Daoy (cell line): ENCODE results near the gene TAF8. TPM values are rescaled to one million over a fixed set of nuclear protein-coding genes. Genes with fewer than 3 reads are reported as not detected.

ENCODE experiments used
- DNase-seq: peaks from one replicate; pipeline ENCODE4 v3.0.0-alpha.2; 2015; ENCODE audit warnings: low read depth
- total RNA-seq: library from RNA; depleted of rRNA; stranded (reverse); fragments of >200 nt; shearing (Covaris generic); gene quantifications from 2 replicates; pipeline ENCODE4 v1.2.3, GENCODE V29; 2014

The TAF8 gene
- total RNA-seq, 1 experiment from 2014 or later, result 20.6 TPM

GRCh38 chr6:42059743-42060142 lies 9.4 kb downstream of the TAF8 start:
- DNase-seq, result no peak

DNA sequence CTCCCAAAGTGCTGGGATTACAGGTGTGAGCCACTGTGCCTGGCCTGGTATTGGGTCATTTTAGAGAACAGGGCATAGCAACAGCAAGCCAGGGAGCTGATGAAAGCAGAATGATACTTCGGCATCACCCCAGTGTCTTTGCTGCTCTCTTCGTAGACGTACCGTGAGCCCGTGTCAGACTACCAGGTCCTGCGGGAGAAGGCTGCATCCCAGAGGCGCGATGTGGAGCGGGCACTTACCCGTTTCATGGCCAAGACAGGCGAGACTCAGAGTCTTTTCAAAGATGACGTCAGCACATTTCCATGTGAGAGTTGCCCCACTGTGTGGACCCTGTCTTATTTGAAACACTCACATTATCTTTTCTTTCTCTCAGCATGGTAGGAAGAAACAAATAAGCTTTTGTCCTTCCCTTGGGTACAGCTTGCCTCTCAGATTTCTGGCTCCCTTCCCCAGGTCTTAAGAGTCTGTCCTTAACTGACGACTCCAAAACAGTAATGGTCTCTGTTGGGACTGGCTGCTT lies 15.9 kb downstream of the TAF8 start:
- no peak for DNase-seq

DNA sequence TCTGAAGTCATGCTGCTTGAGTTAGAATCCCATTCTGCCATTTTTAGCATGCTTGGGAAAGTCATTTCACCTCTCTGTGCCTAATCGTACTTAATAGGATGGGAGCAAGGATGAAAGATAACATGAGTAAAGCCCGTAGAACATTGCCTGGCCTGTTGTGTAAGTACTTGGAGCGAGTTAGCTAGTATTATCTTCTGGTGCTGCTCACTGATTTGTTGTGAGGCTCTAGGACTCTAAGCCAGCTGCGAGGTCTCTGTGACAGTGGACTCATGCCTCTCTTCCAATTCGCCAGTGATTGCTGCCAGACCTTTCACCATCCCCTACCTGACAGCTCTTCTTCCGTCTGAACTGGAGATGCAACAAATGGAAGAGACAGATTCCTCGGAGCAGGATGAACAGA lies 17.8 kb downstream of the TAF8 start:
- DNase-seq, result no peak

DNA sequence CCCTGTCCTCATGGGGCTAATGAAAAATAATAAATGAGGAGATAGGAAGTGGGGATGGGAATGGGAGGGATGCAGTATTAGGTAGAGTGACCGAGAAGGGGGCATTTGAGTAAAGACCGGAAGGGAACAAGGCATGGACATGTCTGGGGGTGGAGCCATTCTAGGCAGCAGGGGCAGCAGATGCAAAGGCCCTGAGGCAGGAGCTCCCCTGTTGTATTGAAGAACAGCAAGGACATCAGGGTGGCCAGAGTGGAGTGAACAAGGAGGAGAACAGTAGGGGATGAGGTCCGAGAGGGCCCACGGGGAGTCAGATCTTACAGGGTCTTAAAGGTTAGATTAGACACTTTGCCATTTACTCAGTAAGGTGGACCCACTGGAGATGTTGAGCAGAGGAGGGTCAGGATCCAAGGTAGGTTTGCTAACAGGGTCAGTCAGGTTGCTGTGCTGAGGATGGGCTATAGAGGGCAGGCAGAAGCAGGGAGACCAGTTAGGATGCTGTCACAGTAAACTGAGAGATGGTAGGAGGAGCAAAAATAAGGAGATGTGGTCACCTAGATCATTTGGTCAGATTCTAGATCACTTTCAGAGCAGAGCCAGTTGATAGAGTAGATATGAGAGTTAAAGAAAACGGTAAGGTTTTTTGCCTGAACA lies 18.7 kb downstream of the TAF8 start:
- DNase-seq, result no peak

- DNase-seq, result no peak
Measured at GRCh38 chr6:42071881-42072583, 21.7 kb downstream of the TAF8 start.

DNA sequence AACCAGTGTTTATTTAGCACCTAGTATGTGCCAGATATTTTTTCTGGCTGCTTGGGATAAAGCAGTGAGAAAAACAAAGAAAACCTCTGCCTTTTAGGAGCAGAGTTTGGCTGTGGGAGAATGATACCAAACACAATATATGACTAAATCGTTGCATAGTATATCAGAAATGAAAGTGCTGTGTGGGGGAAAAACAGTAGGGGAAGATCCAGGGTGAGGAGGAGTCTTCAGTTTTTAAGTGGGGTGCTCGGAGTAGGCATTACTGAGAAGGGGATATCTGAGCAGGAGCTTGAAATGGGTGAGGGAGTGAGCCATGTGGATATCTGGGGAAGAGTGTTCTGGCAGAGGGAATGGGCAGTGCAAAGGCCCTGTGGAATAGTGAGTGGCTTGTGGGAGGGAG lies 23.0 kb downstream of the TAF8 start:
- no peak for DNase-seq

GRCh38 chr6:42075159-42075838 lies 25.0 kb downstream of the TAF8 start:
- DNase-seq, result peak; percentile 72

DNA sequence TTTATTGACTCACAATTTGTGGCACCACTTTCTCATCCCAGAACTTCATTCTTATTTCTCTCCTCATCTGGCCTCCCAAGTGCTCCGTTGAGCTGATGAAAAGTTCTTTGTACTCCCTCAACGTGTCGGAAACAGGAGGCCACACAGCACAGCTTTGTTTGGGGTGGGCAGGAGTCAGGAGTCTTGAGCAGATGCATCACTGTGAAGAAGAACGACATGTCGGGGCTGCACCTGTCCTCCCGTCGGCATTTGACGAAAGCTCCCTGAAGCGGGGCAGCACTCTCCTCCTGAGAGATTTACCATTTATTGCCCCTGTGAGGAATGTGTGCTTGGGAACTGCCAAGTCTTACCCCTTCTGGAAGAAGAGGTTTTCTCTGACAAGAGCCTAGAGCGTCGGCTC lies 28.1 kb downstream of the TAF8 start:
- no peak for DNase-seq

DNA sequence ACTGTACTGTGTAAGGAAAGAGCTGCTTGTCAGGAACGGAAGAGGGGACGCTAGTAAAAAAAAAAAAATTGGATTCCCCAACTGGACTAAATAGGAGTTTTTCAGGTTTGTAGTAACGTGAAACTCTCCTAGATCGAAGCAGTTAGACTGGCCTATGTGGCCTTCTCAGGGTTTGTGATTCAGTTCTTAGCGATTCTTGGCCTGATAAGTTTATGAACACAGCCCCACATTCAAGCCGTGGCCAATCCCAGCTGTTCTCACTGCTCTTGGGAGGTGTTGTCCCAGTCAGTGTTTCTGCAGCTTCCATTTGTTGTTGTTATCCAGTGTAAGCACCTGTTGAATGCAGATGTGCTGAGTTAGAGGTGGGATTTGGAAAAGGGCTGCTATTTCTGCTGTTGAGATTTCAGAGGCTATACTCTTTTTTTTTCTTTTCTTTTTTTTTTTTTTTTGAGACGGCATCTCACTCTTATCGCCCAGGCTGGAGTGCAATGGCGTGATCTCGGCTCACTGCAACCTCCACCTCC lies 29.7 kb downstream of the TAF8 start:
- DNase-seq, result no peak

DNA sequence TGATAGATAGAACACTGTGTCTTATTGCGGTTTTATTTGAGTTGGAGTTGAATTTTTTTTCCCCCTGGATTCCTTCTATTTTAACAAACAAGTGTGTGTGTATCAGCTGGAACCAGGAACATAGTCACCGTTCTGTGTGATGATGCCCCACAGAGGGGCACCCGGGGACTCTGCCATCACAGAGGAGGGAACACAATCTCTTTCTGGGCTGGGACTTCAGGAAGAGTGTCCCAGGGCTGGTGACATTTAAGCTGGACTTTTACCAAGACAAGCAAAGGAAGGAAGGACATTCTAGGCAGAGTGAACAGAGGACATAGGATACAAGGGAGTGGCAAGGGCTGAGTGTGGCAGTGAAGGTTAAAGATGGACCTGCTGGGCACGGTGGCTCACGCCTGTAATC lies 33.2 kb downstream of the TAF8 start:
- no peak for DNase-seq

GRCh38 chr6:42084889-42085288 lies 34.6 kb downstream of the TAF8 start:
- DNase-seq, result no peak

GRCh38 chr6:42086046-42087035 lies 36.0 kb downstream of the TAF8 start:
- DNase-seq, result no peak

GRCh38 chr6:42088101-42088591 lies 37.8 kb downstream of the TAF8 start:
- peak; percentile 80 for DNase-seq

DNA sequence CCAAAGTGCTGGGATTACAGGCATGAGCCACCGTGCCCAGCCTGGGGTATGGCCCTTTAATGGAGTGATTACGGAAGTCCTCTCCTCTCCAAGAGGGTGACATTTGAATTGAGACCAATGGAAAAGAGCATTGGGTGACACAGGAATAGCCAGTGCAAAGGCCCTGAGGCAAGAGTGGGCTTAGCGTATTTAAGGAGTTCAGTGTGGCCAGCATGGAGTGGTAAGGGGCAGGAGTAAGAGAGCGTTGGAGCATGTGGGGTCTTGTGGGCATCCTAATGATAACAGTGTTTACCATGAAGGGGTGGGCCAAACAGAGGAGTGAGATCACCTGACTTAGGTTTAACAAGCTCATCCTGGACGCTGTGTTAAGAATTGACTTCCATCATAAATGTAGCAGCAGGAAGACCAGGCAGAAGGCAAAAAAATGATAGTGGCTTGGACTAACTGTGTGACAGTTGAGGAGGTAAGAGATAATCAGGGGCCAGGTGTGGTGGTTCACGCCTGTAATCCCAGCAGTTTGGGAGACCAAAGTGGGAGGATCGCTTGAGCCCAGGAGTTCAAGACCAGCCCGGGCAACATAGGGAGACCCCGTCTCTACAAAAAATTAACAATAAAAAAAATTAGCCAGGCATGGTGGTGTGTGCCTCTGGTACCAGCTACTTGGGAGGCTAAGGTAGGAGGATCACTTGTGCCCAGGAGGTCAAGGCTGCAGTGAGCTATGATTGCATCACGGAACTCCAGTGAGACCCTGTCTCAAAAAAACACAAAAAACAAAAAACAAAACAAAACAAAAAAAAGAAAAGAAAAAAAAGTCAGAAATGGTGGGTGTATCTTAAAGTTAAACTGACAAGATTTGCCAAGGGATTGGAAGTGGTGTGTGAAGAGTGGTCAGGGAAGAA lies 40.7 kb downstream of the TAF8 start:
- DNase-seq, result no peak

DNA sequence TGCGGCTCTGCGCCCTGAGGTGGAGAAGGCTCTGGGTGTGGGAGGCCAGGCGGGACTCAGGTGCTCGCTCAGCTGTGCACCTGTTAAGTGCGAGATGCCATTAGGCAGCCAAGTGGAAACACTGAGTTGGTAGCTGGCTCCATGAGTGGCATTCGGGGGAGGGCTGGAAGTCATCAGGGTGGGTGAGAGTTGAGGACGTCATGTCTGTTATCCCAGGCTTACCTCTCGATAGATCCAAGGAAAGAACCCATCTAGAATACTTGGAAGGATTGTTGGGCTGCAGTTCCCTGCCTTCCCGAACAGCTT lies 41.3 kb downstream of the TAF8 start:
- DNase-seq, result no peak

GRCh38 chr6:42093582-42094329 lies 43.4 kb downstream of the TAF8 start:
- DNase-seq, result peak; percentile 27

- no peak for DNase-seq
Measured at GRCh38 chr6:42095094-42095493, 44.8 kb downstream of the TAF8 start.

- no peak for DNase-seq
Measured at GRCh38 chr6:42095776-42096541, 45.6 kb downstream of the TAF8 start.
